ENCODE measurements around the gene FOXP4.

- TF ChIP-seq POLR2A (IDR thresholded peaks at IDR 0.05; ENCODE audit: borderline replicate concordance, extremely low read depth, insufficient read depth, insufficient read length) (no peak), CTCF (IDR thresholded peaks at IDR 0.05 in 2 of 3, conservative IDR thresholded peaks at IDR 0.05 in 1 of 3; ENCODE audit: borderline replicate concordance in 1 of 3, insufficient read depth in 1 of 3, low read depth in 2 of 3, low read length in 2 of 3) (no peak), ZBTB33 (IDR thresholded peaks at IDR 0.05; ENCODE audit: extremely low read depth, insufficient replicate concordance, low read length) (no peak), SRF (IDR thresholded peaks at IDR 0.05; ENCODE audit: low read depth) (no peak), SP1 (IDR thresholded peaks at IDR 0.05; ENCODE audit: low read depth) (no peak), TCF7L2 (IDR thresholded peaks at IDR 0.05; ENCODE audit: borderline replicate concordance, extremely low read depth, insufficient read depth, insufficient read length) (no peak), MAX (IDR thresholded peaks at IDR 0.05) (no peak), EZH2phosphoT487 (IDR thresholded peaks at IDR 0.05; ENCODE audit: borderline replicate concordance) (no peak), RAD21 (IDR thresholded peaks at IDR 0.05; ENCODE audit: low read depth) (no peak), JUND (IDR thresholded peaks at IDR 0.05) (no peak), REST (IDR thresholded peaks at IDR 0.05; ENCODE audit: low read depth) (no peak), ELF1 (IDR thresholded peaks at IDR 0.05; ENCODE audit: borderline replicate concordance, low read depth) (no peak), POLR2AphosphoS5 (IDR thresholded peaks at IDR 0.05; ENCODE audit: low read depth, low read length) (no peak)
These were observed 51.2 kb downstream of the FOXP4 start for GRCh38 chr6:41597246-41598000.

Measured in HCT116 (cell line).